Hematopoietic multipotent progenitor cell treated with erythropoietin and hydrocortisone succinate and interleukin-3 and kit ligand, for 8 days (in vitro differentiated cells): ENCODE results near the gene ADGRG6.
"Not testable (repeated sequence)": the region's sequence is repeated elsewhere in the genome, so short reads cannot be mapped to it uniquely, and the experiment has no call there.

ENCODE experiments used
- DNase-seq: peaks from one replicate; pipeline ENCODE4 v3.0.0-alpha.2; 2015

The ADGRG6 gene

GRCh38 chr6:142454848-142455247, 153.0 kb downstream of the ADGRG6 start:
- not testable (repeated sequence) for DNase-seq

GRCh38 chr6:142455957-142456589, 154.3 kb downstream of the ADGRG6 start:
- DNase-seq: no peak

GRCh38 chr6:142457638-142458406, 156.0 kb downstream of the ADGRG6 start:
- no peak for DNase-seq

GRCh38 chr6:142458836-142459235, 157.0 kb downstream of the ADGRG6 start:
- no peak for DNase-seq

GRCh38 chr6:142459271-142459670, 157.5 kb downstream of the ADGRG6 start:
- DNase-seq: no peak

GRCh38 chr6:142462260-142462659, 160.5 kb downstream of the ADGRG6 start:
- peak; percentile 14 for DNase-seq

GRCh38 chr6:142463988-142464387, 162.2 kb downstream of the ADGRG6 start:
- no peak for DNase-seq

- DNase-seq: peak; percentile 21
Observed at GRCh38 chr6:142469220-142469619, 167.4 kb downstream of the ADGRG6 start.

- peak; percentile 60 for DNase-seq
Observed at GRCh38 chr6:142470421-142470820, 168.6 kb downstream of the ADGRG6 start.

GRCh38 chr6:142474531-142475289, 172.9 kb downstream of the ADGRG6 start:
- DNase-seq: peak; percentile 57

- no peak for DNase-seq
Observed at GRCh38 chr6:142476452-142476851, 174.6 kb downstream of the ADGRG6 start.

GRCh38 chr6:142478117-142478516, 176.3 kb downstream of the ADGRG6 start:
- DNase-seq: peak; percentile 66

GRCh38 chr6:142481466-142481865, 179.7 kb downstream of the ADGRG6 start:
- no peak for DNase-seq

- DNase-seq: no peak
Observed at GRCh38 chr6:142482249-142482648, 180.4 kb downstream of the ADGRG6 start.

- no peak for DNase-seq
Observed at GRCh38 chr6:142482974-142483373, 181.2 kb downstream of the ADGRG6 start.

- no peak for DNase-seq
Observed at GRCh38 chr6:142485256-142485655, 183.4 kb downstream of the ADGRG6 start.

GRCh38 chr6:142489722-142490610, 188.2 kb downstream of the ADGRG6 start:
- DNase-seq: no peak
